Stimulated activated CD8-positive, alpha-beta memory T cell treated with anti-CD3 and anti-CD28 coated beads, Interleukin-15, amount 100 ng/mL, for 24 hours (primary cell): ENCODE results near the gene LHFPL3.
"Not testable (repeated sequence)": the region's sequence is repeated elsewhere in the genome, so short reads cannot be mapped to it uniquely, and the experiment has no call there.

Experiments
- DNase-seq: peaks from one replicate; pipeline ENCODE4 v3.0.0-alpha.2; 2020; ENCODE audit warnings: low read depth

The LHFPL3 gene

GRCh38 chr7:104595591-104595990 lies 267.2 kb downstream of the LHFPL3 start:
- DNase-seq, result not testable (repeated sequence)

- DNase-seq, result no peak
These were observed 275.6 kb downstream of the LHFPL3 start for GRCh38 chr7:104603957-104604356.

GRCh38 chr7:104604706-104605105 lies 276.3 kb downstream of the LHFPL3 start:
- no peak for DNase-seq

- no peak for DNase-seq
These were observed 292.9 kb downstream of the LHFPL3 start for GRCh38 chr7:104621321-104621720.

GRCh38 chr7:104625956-104626355 lies 297.6 kb downstream of the LHFPL3 start:
- no peak for DNase-seq

- no peak for DNase-seq
These were observed 299.1 kb downstream of the LHFPL3 start for GRCh38 chr7:104627516-104627915.

GRCh38 chr7:104628017-104628416 lies 299.6 kb downstream of the LHFPL3 start:
- no peak for DNase-seq

GRCh38 chr7:104629408-104629807 lies 301.0 kb downstream of the LHFPL3 start:
- DNase-seq, result no peak

GRCh38 chr7:104640506-104640905 lies 312.1 kb downstream of the LHFPL3 start:
- no peak for DNase-seq

GRCh38 chr7:104642560-104642959 lies 314.2 kb downstream of the LHFPL3 start:
- DNase-seq, result no peak

GRCh38 chr7:104643587-104644217 lies 315.3 kb downstream of the LHFPL3 start:
- DNase-seq, result no peak

GRCh38 chr7:104650991-104651640 lies 322.7 kb downstream of the LHFPL3 start:
- DNase-seq, result no peak

- DNase-seq, result no peak
These were observed 324.0 kb downstream of the LHFPL3 start for GRCh38 chr7:104652434-104652833.

- DNase-seq, result no peak
These were observed 324.5 kb downstream of the LHFPL3 start for GRCh38 chr7:104652865-104653264.

- DNase-seq, result no peak
These were observed 325.5 kb downstream of the LHFPL3 start for GRCh38 chr7:104653825-104654401.

GRCh38 chr7:104655592-104655991 lies 327.2 kb downstream of the LHFPL3 start:
- no peak for DNase-seq

- DNase-seq, result no peak
These were observed 328.1 kb downstream of the LHFPL3 start for GRCh38 chr7:104656467-104656866.

GRCh38 chr7:104657134-104657533 lies 328.7 kb downstream of the LHFPL3 start:
- no peak for DNase-seq

GRCh38 chr7:104661575-104661974 lies 333.2 kb downstream of the LHFPL3 start:
- no peak for DNase-seq

GRCh38 chr7:104664648-104665047 lies 336.2 kb downstream of the LHFPL3 start:
- no peak for DNase-seq

GRCh38 chr7:104677587-104677986 lies 349.2 kb downstream of the LHFPL3 start:
- DNase-seq, result no peak

- DNase-seq, result no peak
These were observed 350.7 kb downstream of the LHFPL3 start for GRCh38 chr7:104679085-104679484.

GRCh38 chr7:104686286-104686685 lies 357.9 kb downstream of the LHFPL3 start:
- no peak for DNase-seq

GRCh38 chr7:104694710-104695109 lies 366.3 kb downstream of the LHFPL3 start:
- DNase-seq, result no peak
